Smooth muscle cell (in vitro differentiated cells): Measurements from ENCODE around the gene PSD4. TPM values are rescaled to one million over a fixed set of nuclear protein-coding genes. Genes with fewer than 3 reads are reported as not detected.
A peak's percentile ranks its signal among the peaks of the same experiment; 100 is the strongest.

Experiments used
- DNase-seq: peaks from one replicate; lab custom pipeline; 2025; ENCODE audit not compliant: unreplicated experiment; lab: John Stamatoyannopoulos, UW
- H2AFZ ChIP-seq: fragments of 200-600 bp; sonication (generic); 2 replicates; pipeline ENCODE4 v1.6.0; 2016; ENCODE audit warnings: antibody characterized with exemption, low read depth, mild to moderate bottlenecking
- H3F3A ChIP-seq: fragments of 200-600 bp; sonication (generic); 2 replicates; pipeline ENCODE4 v1.6.0; 2017; ENCODE audit warnings: antibody characterized with exemption, low read depth
- H3K27ac ChIP-seq: fragments of 200-600 bp; sonication (generic); 2 replicates; pipeline ENCODE4 v1.5.1; 2016; ENCODE audit warnings: low read depth, mild to moderate bottlenecking
- H3K27me3 ChIP-seq: fragments of 200-600 bp; sonication (generic); 2 replicates; pipeline ENCODE4 v1.6.1; 2016; ENCODE audit warnings: low read depth, mild to moderate bottlenecking
- H3K36me3 ChIP-seq: fragments of 200-600 bp; sonication (generic); 2 replicates; pipeline ENCODE4 v1.5.1; 2016; ENCODE audit warnings: low read depth
- H3K4me1 ChIP-seq: fragments of 200-600 bp; sonication (generic); 2 replicates; pipeline ENCODE4 v1.5.1; 2016; ENCODE audit warnings: low read depth
- H3K4me2 ChIP-seq: fragments of 200-600 bp; sonication (generic); 2 replicates; pipeline ENCODE4 v1.6.0; 2016; ENCODE audit warnings: mild to moderate bottlenecking
- H3K4me3 ChIP-seq: fragments of 200-600 bp; sonication (generic); 2 replicates; pipeline ENCODE4 v1.5.1; 2016; ENCODE audit warnings: mild to moderate bottlenecking
- H3K79me2 ChIP-seq: fragments of 200-600 bp; sonication (generic); 2 replicates; pipeline ENCODE4 v1.6.0; 2016; ENCODE audit warnings: low read depth, mild to moderate bottlenecking
- H3K9ac ChIP-seq: fragments of 200-600 bp; sonication (generic); 2 replicates; pipeline ENCODE4 v1.6.0; 2016; ENCODE audit warnings: low read depth
- H3K9me3 ChIP-seq: fragments of 200-600 bp; sonication (generic); replicated peaks from 2 replicates; pipeline ENCODE4 v1.5.1; 2016; ENCODE audit warnings: low read depth
- H4K20me1 ChIP-seq: fragments of 200-600 bp; sonication (generic); 2 replicates; pipeline ENCODE4 v1.6.0; 2016; ENCODE audit warnings: low read depth
- WGBS: methylation state at CpG from one replicate; pipeline ENCODE4 v1.1.7; 2016; ENCODE audit warnings: low lambda C conversion rate; 5-methylcytosine and 5-hydroxymethylcytosine counted together
- polyA plus RNA-seq: library from polyadenylated mRNA; unstranded; fragments of >200 nt; fragmentation: Nextera tagmentation; extraction: Ambion mirVana; gene quantifications from 2 replicates; pipeline ENCODE4 v1.2.1, GENCODE V29; 2016
- total RNA-seq: library from RNA; depleted of rRNA; stranded (reverse); fragments of >200 nt; gene quantifications from 2 replicates; pipeline ENCODE4 v1.2.3, GENCODE V29; 2014
- TF ChIP-seq, protein P1 (sequence below): fragments of 200-600 bp; sonication (generic); IDR thresholded peaks from 2 replicates; pipeline ENCODE4 v1.5.1; 2017; ENCODE audit warnings: borderline replicate concordance, mild to moderate bottlenecking, antibody characterized with exemption; ENCODE audit not compliant: insufficient read depth, poor library complexity, severe bottlenecking

PSD4 gene
- total and polyA plus RNA-seq, 2 experiments from 2014 or later = 7.3 to 7.8 TPM

DNA sequence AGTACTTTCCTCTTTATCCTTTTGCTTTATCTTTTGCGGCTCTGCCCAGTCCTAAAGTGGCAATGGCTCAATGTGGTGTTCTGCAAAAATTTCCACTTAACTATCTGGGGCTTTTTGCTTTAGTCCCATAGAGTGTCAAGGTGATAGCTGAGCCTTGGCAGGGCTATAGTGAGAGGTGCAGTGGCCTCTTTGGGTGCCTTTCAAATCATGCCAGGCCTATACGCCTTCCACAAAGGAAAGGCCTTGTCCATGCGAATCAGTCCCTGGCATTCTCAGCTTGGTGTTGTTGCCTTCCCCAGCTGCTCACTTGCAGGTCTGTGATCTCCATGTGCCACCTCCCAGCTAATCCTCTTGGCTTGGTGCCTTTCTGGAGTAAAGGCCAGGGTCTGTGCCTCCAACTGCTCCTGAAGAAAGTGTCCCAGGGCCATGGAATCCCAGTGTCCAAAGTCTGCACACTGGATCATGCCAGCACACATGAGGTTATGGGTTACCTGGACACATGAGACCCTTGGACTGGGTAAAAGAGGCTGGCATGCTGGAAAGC lies 78.3 kb downstream of the PSD4 start:
- Histone ChIP-seq H4K20me1 (no peaks in the 10 kb centered on the region), H3F3A (no peaks in the 10 kb centered on the region), H3K4me1 (no peaks in the 10 kb centered on the region), H3K4me2 (no peak overlapping the region), H3K27ac (no peak overlapping the region), H2AFZ (no peak overlapping the region), H3K9ac (no peak overlapping the region), H3K4me3 (no peak overlapping the region), H3K27me3 (no peaks in the 10 kb centered on the region), H3K9me3 (no peaks in the 10 kb centered on the region), H3K79me2 (no peaks in the 10 kb centered on the region), H3K36me3 (no peaks in the 10 kb centered on the region)
- WGBS = 92% methylated on average over 3 of the region's 3 CpGs
- no peak for DNase-seq
- TF ChIP-seq, protein P1, sequence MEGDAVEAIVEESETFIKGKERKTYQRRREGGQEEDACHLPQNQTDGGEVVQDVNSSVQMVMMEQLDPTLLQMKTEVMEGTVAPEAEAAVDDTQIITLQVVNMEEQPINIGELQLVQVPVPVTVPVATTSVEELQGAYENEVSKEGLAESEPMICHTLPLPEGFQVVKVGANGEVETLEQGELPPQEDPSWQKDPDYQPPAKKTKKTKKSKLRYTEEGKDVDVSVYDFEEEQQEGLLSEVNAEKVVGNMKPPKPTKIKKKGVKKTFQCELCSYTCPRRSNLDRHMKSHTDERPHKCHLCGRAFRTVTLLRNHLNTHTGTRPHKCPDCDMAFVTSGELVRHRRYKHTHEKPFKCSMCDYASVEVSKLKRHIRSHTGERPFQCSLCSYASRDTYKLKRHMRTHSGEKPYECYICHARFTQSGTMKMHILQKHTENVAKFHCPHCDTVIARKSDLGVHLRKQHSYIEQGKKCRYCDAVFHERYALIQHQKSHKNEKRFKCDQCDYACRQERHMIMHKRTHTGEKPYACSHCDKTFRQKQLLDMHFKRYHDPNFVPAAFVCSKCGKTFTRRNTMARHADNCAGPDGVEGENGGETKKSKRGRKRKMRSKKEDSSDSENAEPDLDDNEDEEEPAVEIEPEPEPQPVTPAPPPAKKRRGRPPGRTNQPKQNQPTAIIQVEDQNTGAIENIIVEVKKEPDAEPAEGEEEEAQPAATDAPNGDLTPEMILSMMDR = no peak

DNA sequence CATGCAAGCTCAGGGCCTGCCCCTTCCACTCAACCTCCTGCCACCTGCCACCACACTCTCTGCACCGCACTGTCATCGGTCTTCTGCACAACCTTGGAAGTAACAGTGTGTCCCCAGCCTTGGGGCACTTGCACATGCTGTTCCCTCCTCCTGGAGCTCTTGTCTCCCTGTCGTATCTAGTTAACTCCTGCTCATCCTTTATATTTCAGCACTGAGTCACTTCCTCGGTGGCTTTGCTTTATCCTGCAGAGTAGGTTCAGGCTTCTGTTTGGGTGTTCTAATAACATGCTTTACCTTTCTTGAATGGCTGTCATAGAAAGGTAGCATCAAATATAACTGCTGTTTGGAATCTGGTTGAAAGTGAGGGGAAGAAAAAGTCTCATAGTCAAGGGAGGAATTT lies 79.7 kb downstream of the PSD4 start:
- WGBS = 69% methylated on average over 4 of the region's 4 CpGs
- H2AFZ ChIP-seq = no peak overlapping the region

DNA sequence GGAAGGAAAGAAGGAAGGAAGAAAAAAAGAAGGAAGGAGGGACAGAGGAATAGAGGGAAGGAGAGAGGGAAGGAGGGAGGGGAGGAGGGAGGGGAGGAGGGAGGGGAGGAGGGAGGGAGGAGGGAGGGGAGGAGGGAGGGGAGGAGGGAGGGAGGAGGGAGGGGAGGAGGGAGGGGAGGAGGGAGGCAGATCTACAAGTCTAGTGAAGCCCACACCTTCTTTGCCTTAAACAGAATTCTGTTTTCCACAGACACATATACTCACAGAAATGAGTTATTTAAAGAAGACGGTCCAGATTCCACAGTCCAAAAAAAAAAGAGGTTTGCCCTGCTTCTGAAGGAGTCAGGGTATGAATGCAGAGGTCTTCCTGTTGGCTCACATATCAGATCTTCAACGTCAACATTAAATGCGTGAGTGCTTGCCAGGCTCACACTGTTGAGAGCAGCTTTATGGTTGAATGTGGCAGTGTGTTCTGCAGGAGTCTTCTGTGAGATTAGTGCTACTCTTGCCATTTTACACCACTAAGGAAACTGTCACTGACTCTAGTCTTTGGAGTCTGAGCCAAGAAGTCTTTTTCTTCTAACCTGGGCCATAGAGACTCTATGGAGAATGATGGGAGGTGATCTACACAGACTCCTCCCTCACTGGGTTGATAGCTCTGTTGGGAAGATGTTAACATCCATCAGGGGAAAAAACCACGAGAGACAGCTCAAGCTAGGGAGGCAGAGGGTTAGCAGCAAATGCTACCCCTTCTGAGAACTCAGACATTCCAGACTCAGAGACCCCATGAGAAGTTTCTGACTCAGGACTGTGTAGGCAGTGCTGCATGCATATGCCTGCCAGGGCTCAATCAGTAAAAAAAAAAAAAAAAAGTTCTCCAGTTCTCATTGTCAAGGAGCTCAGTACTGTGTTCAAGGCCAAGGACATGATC lies 81.6 kb downstream of the PSD4 start:
- WGBS = 44% methylated on average over 4 of the region's 4 CpGs
- no peak overlapping the region for H3K27ac ChIP-seq
- H3K4me3 ChIP-seq = no peak overlapping the region
- H4K20me1 ChIP-seq = no peaks in the 10 kb centered on the region
- no peaks in the 10 kb centered on the region for H3K79me2 ChIP-seq
- peaks cover 4% of the 10 kb centered on the region for H3K27me3 ChIP-seq
- H3K4me1 ChIP-seq = no peaks in the 10 kb centered on the region
- no peaks in the 10 kb centered on the region for H3K36me3 ChIP-seq
- TF ChIP-seq, protein P1 = no peak
- H3K9me3 ChIP-seq = no peaks in the 10 kb centered on the region
- no peak overlapping the region for H2AFZ ChIP-seq
- DNase-seq = no peak
- peak overlapping the region; percentile 39 for H3K4me2 ChIP-seq
- no peaks in the 10 kb centered on the region for H3F3A ChIP-seq
- H3K9ac ChIP-seq = no peak overlapping the region

More for the DNA sequence above, 79.7 kb downstream of the PSD4 start:
- Histone ChIP-seq H3K27ac (no peak overlapping the region), H3K9me3 (no peaks in the 10 kb centered on the region), H3K4me1 (no peaks in the 10 kb centered on the region), H3K27me3 (no peaks in the 10 kb centered on the region), H3F3A (no peaks in the 10 kb centered on the region), H3K36me3 (no peaks in the 10 kb centered on the region), H3K4me3 (no peak overlapping the region), H4K20me1 (no peaks in the 10 kb centered on the region), H3K79me2 (no peaks in the 10 kb centered on the region), H3K9ac (no peak overlapping the region), H3K4me2 (no peak overlapping the region)
- DNase-seq = no peak
- TF ChIP-seq, protein P1 = no peak
